Activated T-helper 2 cell treated with anti-CD3 and anti-CD28 coated beads, Interferon-gamma antibody, Interleukin-2, Interleukin-4, amounts not matched to agents 10 μg/mL and 5 μg/mL and 100 μg/mL, durations not matched to agents 14 hours and 24 hours and 36 hours (primary cell): ENCODE results near the gene ZDHHC17. TPM values are rescaled to one million over a fixed set of nuclear protein-coding genes. Genes with fewer than 3 reads are reported as not detected.
"Not testable (repeated sequence)": the region's sequence is repeated elsewhere in the genome, so short reads cannot be mapped to it uniquely, and the experiment has no call there.

ENCODE experiments used
- DNase-seq: peaks from one replicate; pipeline ENCODE4 v3.0.0; 2021; ENCODE audit warnings: low spot score
- H3K27ac Mint-ChIP-seq: one replicate; pipeline ENCODE4 v1.8.0; 2021; ENCODE audit warnings: mixed read lengths
- H3K27me3 Mint-ChIP-seq: one replicate; pipeline ENCODE4 v1.8.0; 2021; ENCODE audit warnings: low read depth, mixed read lengths
- H3K36me3 Mint-ChIP-seq: one replicate; pipeline ENCODE4 v1.8.0; 2021; ENCODE audit warnings: low read depth, mixed read lengths
- H3K4me1 Mint-ChIP-seq: one replicate; pipeline ENCODE4 v1.8.0; 2021; ENCODE audit warnings: low read depth, mixed read lengths
- H3K4me3 Mint-ChIP-seq: one replicate; pipeline ENCODE4 v1.8.0; 2021; ENCODE audit warnings: low read depth, mild to moderate bottlenecking, moderate library complexity, mixed read lengths
- H3K9me3 Mint-ChIP-seq: one replicate; pipeline ENCODE4 v1.8.0; 2021; ENCODE audit warnings: mixed read lengths
- intact Hi-C: fragments of 100-400 bp; cut with micrococcal nuclease; formaldehyde crosslinking; loops from one replicate; pipeline ENCODE4 v1.15.1; 2023
- total RNA-seq: library from RNA; stranded (reverse); gene quantifications from 2 replicates; pipeline ENCODE4 v1.2.3, GENCODE V29; 2022

ZDHHC17 gene
- total RNA-seq, 1 donor from 2014 or later = 26.7 TPM

- H3K4me3 Mint-ChIP-seq, H3K27me3 Mint-ChIP-seq, DNase-seq, H3K27ac Mint-ChIP-seq, intact Hi-C loops, H3K9me3 Mint-ChIP-seq: not testable (repeated sequence)
- Mint-ChIP-seq H3K36me3 (peaks cover 30% of the 10 kb centered on the region), H3K4me1 (peaks cover 30% of the 10 kb centered on the region)
Observed at GRCh38 chr12:76779310-76779709, 15.4 kb downstream of the ZDHHC17 start.

DNA sequence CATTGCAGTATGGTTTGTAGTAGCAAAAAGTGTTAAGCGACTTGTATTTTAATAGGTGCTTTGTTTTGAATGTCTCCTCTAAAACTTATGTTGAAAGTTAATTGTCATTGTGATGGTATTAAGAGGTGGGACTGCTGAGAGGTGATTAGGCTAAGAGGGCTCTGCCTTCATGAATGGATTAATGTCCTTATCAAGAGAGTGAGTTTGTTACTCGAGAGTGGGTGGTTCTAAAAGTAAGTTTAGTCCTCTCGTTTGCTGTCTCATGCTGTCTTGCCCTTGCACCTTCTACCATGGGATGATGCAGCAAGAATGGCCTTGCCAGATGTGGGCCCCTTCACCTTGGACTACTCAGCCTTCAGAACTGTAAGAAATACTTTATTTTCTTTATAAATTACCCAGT is 17.4 kb downstream of the ZDHHC17 start:
- peaks cover 33% of the 10 kb centered on the region for H3K36me3 Mint-ChIP-seq
- H3K27me3 Mint-ChIP-seq = no peaks in the 10 kb centered on the region
- H3K4me1 Mint-ChIP-seq = peaks cover 30% of the 10 kb centered on the region

GRCh38 chr12:76782526-76782925 is 18.6 kb downstream of the ZDHHC17 start:
- no peaks in the 10 kb centered on the region for H3K27me3 Mint-ChIP-seq
- intact Hi-C loops = no loop called here
- peaks cover 24% of the 10 kb centered on the region for H3K4me1 Mint-ChIP-seq
- peaks cover 31% of the 10 kb centered on the region for H3K36me3 Mint-ChIP-seq
- DNase-seq = no peak
- H3K9me3 Mint-ChIP-seq = peaks cover 9% of the 10 kb centered on the region
- H3K4me3 Mint-ChIP-seq = no peak overlapping the region
- H3K27ac Mint-ChIP-seq = no peak overlapping the region

More for the DNA sequence above, 17.4 kb downstream of the ZDHHC17 start:
- no peak overlapping the region for H3K4me3 Mint-ChIP-seq
- no peak overlapping the region for H3K27ac Mint-ChIP-seq
- intact Hi-C loops = no loop called here
- no peak for DNase-seq
- H3K9me3 Mint-ChIP-seq = peaks cover 9% of the 10 kb centered on the region

GRCh38 chr12:76784600-76785051 is 20.7 kb downstream of the ZDHHC17 start:
- H3K36me3 Mint-ChIP-seq = peaks cover 19% of the 10 kb centered on the region
- H3K27me3 Mint-ChIP-seq = no peaks in the 10 kb centered on the region
- H3K27ac Mint-ChIP-seq = no peak overlapping the region
- DNase-seq = no peak
- peaks cover 11% of the 10 kb centered on the region for H3K4me1 Mint-ChIP-seq
- peaks cover 4% of the 10 kb centered on the region for H3K9me3 Mint-ChIP-seq
- H3K4me3 Mint-ChIP-seq = no peak overlapping the region
- intact Hi-C loops = no loop called here

DNA sequence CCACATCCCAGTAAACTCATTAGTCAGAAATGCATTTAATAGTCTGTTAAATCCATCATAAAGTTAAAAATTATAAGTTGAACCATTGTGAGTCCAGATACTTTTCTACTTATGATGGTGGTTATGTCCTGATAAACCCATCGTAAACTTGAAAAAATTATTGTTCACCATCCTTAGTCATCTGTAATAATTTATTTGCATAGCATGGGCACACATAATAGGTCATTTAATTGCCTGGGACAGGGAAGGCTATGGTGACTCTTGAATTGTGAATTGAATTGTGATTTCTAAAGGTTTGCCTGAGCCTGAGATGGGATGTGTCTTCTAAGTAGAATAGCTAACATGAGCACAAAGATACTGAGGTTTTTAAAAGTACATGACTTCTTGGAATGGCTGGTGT is 21.5 kb downstream of the ZDHHC17 start:
- no peak overlapping the region for H3K4me3 Mint-ChIP-seq
- H3K4me1 Mint-ChIP-seq = peaks cover 9% of the 10 kb centered on the region
- peaks cover 12% of the 10 kb centered on the region for H3K36me3 Mint-ChIP-seq
- intact Hi-C loops = no loop called here
- no peaks in the 10 kb centered on the region for H3K9me3 Mint-ChIP-seq
- DNase-seq = no peak
- no peaks in the 10 kb centered on the region for H3K27me3 Mint-ChIP-seq
- H3K27ac Mint-ChIP-seq = no peak overlapping the region

DNA sequence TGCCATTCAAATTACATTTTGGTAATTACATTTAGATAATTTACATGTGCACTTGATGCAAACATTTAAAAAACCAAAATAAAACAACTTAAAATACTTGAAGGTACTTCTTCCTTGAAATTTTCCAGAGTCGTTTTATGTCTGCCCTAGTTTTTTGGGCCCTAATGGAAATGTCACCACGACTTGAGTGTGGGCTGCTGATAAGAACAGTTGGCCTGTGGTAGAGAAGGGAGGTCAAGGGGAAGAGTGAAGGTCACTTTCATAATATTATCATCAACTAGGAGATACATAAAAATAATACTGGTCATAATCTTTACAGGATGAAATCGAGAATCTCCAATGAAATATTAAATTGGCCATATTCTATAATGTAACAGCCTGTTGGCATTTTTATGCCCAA is 23.1 kb downstream of the ZDHHC17 start:
- Mint-ChIP-seq H3K36me3 (peaks cover 9% of the 10 kb centered on the region), H3K4me3 (no peak overlapping the region), H3K9me3 (no peaks in the 10 kb centered on the region), H3K27ac (no peak overlapping the region), H3K27me3 (no peaks in the 10 kb centered on the region), H3K4me1 (peaks cover 11% of the 10 kb centered on the region)
- no peak for DNase-seq
- intact Hi-C loops = no loop called here

GRCh38 chr12:76787689-76788088 is 23.8 kb downstream of the ZDHHC17 start:
- Mint-ChIP-seq H3K4me3 (no peak overlapping the region), H3K4me1 (peaks cover 5% of the 10 kb centered on the region), H3K27ac (no peak overlapping the region), H3K36me3 (peaks cover 3% of the 10 kb centered on the region), H3K9me3 (no peaks in the 10 kb centered on the region), H3K27me3 (no peaks in the 10 kb centered on the region)
- intact Hi-C loops = no loop called here
- no peak for DNase-seq

DNA sequence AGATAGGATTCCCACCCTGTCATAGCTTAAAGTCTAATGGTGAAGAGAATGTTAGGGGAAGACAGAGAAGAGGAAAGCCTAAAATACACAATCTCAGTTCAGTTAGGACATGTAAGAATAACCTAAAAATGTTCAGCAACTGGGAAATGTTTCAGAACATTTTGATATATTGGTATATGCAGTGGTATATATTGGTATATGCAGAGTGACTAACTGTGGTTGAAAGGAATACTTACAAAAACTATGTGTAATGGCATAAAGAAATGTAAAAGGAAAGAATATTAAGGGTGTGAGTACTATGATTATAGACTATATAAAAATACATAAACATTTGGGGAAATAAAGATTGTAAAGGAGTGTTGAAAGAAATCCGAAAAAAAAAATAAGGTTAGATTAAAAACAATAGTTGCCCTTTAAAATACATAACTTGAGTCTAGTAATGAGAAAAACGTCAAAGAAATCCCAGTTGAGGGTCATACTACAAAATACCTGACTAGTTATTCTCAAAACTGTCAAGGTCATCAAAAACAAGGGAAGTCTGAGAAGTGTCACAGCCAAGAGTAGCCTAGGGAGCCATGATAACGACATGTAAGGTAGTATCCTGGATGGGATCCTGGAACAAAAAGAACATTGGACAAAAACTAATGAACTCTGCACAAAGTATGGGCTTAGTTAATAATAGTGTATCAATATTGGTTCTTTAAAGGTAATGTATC is 25.6 kb downstream of the ZDHHC17 start:
- Mint-ChIP-seq H3K4me1 (peaks cover 5% of the 10 kb centered on the region), H3K27me3 (no peaks in the 10 kb centered on the region), H3K27ac (no peak overlapping the region), H3K4me3 (no peak overlapping the region), H3K9me3 (no peaks in the 10 kb centered on the region), H3K36me3 (peaks cover 3% of the 10 kb centered on the region)
- intact Hi-C loops = loop anchor here (10.0 kb wide), 1 partner anchor 85 kb away; no protein-coding TSS in a partner anchor
- no peak for DNase-seq

GRCh38 chr12:76790564-76791552 is 26.9 kb downstream of the ZDHHC17 start:
- DNase-seq = no peak
- intact Hi-C loops = loop anchor here (1.0 to 10.0 kb wide), 2 partner anchors 86 to 170 kb away; no protein-coding TSS in a partner anchor
- no peak overlapping the region for H3K4me3 Mint-ChIP-seq

GRCh38 chr12:76792828-76793227 is 28.9 kb downstream of the ZDHHC17 start:
- Mint-ChIP-seq H3K9me3 (no peaks in the 10 kb centered on the region), H3K4me1 (peaks cover 3% of the 10 kb centered on the region), H3K36me3 (peaks cover under 1% of the 10 kb centered on the region), H3K4me3 (no peak overlapping the region), H3K27ac (no peak overlapping the region), H3K27me3 (no peaks in the 10 kb centered on the region)
- intact Hi-C loops = loop anchor here (10.0 kb wide), 1 partner anchor 88 kb away; no protein-coding TSS in a partner anchor
- DNase-seq = no peak

More at GRCh38 chr12:76790564-76791552, 26.9 kb downstream of the ZDHHC17 start:
- H3K9me3 Mint-ChIP-seq = no peaks in the 10 kb centered on the region
- H3K36me3 Mint-ChIP-seq = peaks cover under 1% of the 10 kb centered on the region
- H3K27ac Mint-ChIP-seq = no peak overlapping the region
- H3K27me3 Mint-ChIP-seq = no peaks in the 10 kb centered on the region
- peaks cover 5% of the 10 kb centered on the region for H3K4me1 Mint-ChIP-seq

GRCh38 chr12:76798864-76799263 is 34.9 kb downstream of the ZDHHC17 start:
- intact Hi-C loops = loop anchor here (10.0 kb wide), 1 partner anchor 94 kb away; no protein-coding TSS in a partner anchor
- no peak overlapping the region for H3K27ac Mint-ChIP-seq
- peaks cover 11% of the 10 kb centered on the region for H3K9me3 Mint-ChIP-seq
- H3K4me1 Mint-ChIP-seq = peaks cover under 1% of the 10 kb centered on the region
- DNase-seq = no peak
- no peak overlapping the region for H3K4me3 Mint-ChIP-seq
- H3K36me3 Mint-ChIP-seq = peaks cover 38% of the 10 kb centered on the region
- H3K27me3 Mint-ChIP-seq = no peaks in the 10 kb centered on the region

DNA sequence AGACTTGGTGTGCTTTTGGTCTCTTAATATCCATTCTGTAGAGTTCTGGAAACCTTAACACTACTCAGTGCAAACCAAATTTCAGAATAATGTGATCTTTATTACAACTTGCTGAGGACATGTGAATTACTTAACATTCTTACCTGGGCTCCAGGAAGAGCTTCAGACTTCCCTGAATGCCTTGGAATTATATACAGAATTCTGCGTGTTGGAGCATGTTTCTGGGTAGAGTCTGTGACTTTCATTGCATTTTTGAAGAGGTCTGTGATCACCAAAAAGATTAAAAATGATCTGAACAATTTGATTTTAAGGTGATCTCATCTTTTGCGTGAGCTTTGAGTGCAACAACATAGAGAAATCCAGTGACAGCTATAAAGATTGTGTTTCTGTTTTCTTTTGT is 35.4 kb downstream of the ZDHHC17 start:
- Mint-ChIP-seq H3K36me3 (peaks cover 38% of the 10 kb centered on the region), H3K27me3 (no peaks in the 10 kb centered on the region), H3K4me3 (no peak overlapping the region), H3K4me1 (peaks cover 5% of the 10 kb centered on the region), H3K9me3 (peaks cover 11% of the 10 kb centered on the region), H3K27ac (no peak overlapping the region)
- intact Hi-C loops = loop anchor here (10.0 kb wide), 1 partner anchor 95 kb away; no protein-coding TSS in a partner anchor
- DNase-seq = no peak
